ENCODE measurements around the gene EVA1A.
"Not testable (repeated sequence)": the region's sequence is repeated elsewhere in the genome, so short reads cannot be mapped to it uniquely, and the experiment has no call there.

EVA1A gene

GRCh38 chr2:75500633-75501032 is 60.1 kb downstream of the EVA1A start:
- Histone ChIP-seq H3K27me3 (ENCODE audit: control insufficient read depth, insufficient read depth, low read length) (no peaks in the 10 kb centered on the region), H3K4me3 (ENCODE audit: low read length) (no peak overlapping the region), H3K9ac (ENCODE audit: low read length) (no peak overlapping the region), H3K36me3 (ENCODE audit: control insufficient read depth, low read depth, low read length) (no peaks in the 10 kb centered on the region), H3K27ac (ENCODE audit: low read length) (no peak overlapping the region), H3K9me3 (ENCODE audit: control insufficient read depth, low read depth, low read length) (no peaks in the 10 kb centered on the region), H3K4me1 (ENCODE audit: control insufficient read depth, low read depth, low read length) (no peaks in the 10 kb centered on the region)

GRCh38 chr2:75499534-75499933 is 61.2 kb downstream of the EVA1A start:
- Histone ChIP-seq H3K9me3 (ENCODE audit: control insufficient read depth, low read depth, low read length) (no peaks in the 10 kb centered on the region), H3K4me3 (ENCODE audit: low read length) (no peak overlapping the region), H3K9ac (ENCODE audit: low read length) (no peak overlapping the region), H3K36me3 (ENCODE audit: control insufficient read depth, low read depth, low read length) (no peaks in the 10 kb centered on the region), H3K4me1 (ENCODE audit: control insufficient read depth, low read depth, low read length) (no peaks in the 10 kb centered on the region), H3K27me3 (ENCODE audit: control insufficient read depth, insufficient read depth, low read length) (no peaks in the 10 kb centered on the region), H3K27ac (ENCODE audit: low read length) (no peak overlapping the region)

GRCh38 chr2:75498907-75499306 is 61.8 kb downstream of the EVA1A start:
- no peaks in the 10 kb centered on the region for H3K36me3 ChIP-seq (ENCODE audit: control insufficient read depth, low read depth, low read length)
- H3K9me3 ChIP-seq (ENCODE audit: control insufficient read depth, low read depth, low read length) = no peaks in the 10 kb centered on the region
- H3K4me3 ChIP-seq (ENCODE audit: low read length) = no peak overlapping the region

GRCh38 chr2:75497256-75497655 is 63.5 kb downstream of the EVA1A start:
- no peaks in the 10 kb centered on the region for H3K9me3 ChIP-seq (ENCODE audit: control insufficient read depth, low read depth, low read length)
- no peak overlapping the region for H3K9ac ChIP-seq (ENCODE audit: low read length)
- H3K4me1 ChIP-seq (ENCODE audit: control insufficient read depth, low read depth, low read length) = no peaks in the 10 kb centered on the region
- H3K27me3 ChIP-seq (ENCODE audit: control insufficient read depth, insufficient read depth, low read length) = no peaks in the 10 kb centered on the region
- H3K27ac ChIP-seq (ENCODE audit: low read length) = no peak overlapping the region
- H3K36me3 ChIP-seq (ENCODE audit: control insufficient read depth, low read depth, low read length) = no peaks in the 10 kb centered on the region
- no peak overlapping the region for H3K4me3 ChIP-seq (ENCODE audit: low read length)

More at GRCh38 chr2:75498907-75499306, 61.8 kb downstream of the EVA1A start:
- no peaks in the 10 kb centered on the region for H3K4me1 ChIP-seq (ENCODE audit: control insufficient read depth, low read depth, low read length)
- no peak overlapping the region for H3K9ac ChIP-seq (ENCODE audit: low read length)
- no peak overlapping the region for H3K27ac ChIP-seq (ENCODE audit: low read length)
- no peaks in the 10 kb centered on the region for H3K27me3 ChIP-seq (ENCODE audit: control insufficient read depth, insufficient read depth, low read length)

GRCh38 chr2:75495862-75496261 is 64.9 kb downstream of the EVA1A start:
- Histone ChIP-seq H3K4me3 (ENCODE audit: low read length) (no peak overlapping the region), H3K27ac (ENCODE audit: low read length) (no peak overlapping the region), H3K9me3 (ENCODE audit: control insufficient read depth, low read depth, low read length) (no peaks in the 10 kb centered on the region), H3K36me3 (ENCODE audit: control insufficient read depth, low read depth, low read length) (no peaks in the 10 kb centered on the region), H3K9ac (ENCODE audit: low read length) (no peak overlapping the region), H3K27me3 (ENCODE audit: control insufficient read depth, insufficient read depth, low read length) (no peaks in the 10 kb centered on the region), H3K4me1 (ENCODE audit: control insufficient read depth, low read depth, low read length) (no peaks in the 10 kb centered on the region)

GRCh38 chr2:75494137-75494769 is 66.5 kb downstream of the EVA1A start:
- Histone ChIP-seq H3K36me3 (ENCODE audit: control insufficient read depth, low read depth, low read length) (no peaks in the 10 kb centered on the region), H3K27ac (ENCODE audit: low read length) (no peak overlapping the region), H3K9ac (ENCODE audit: low read length) (no peak overlapping the region), H3K9me3 (ENCODE audit: control insufficient read depth, low read depth, low read length) (no peaks in the 10 kb centered on the region), H3K4me3 (ENCODE audit: low read length) (no peak overlapping the region), H3K4me1 (ENCODE audit: control insufficient read depth, low read depth, low read length) (no peaks in the 10 kb centered on the region), H3K27me3 (ENCODE audit: control insufficient read depth, insufficient read depth, low read length) (no peaks in the 10 kb centered on the region)

GRCh38 chr2:75493230-75493629 is 67.5 kb downstream of the EVA1A start:
- Histone ChIP-seq H3K9ac (ENCODE audit: low read length) (no peak overlapping the region), H3K27ac (ENCODE audit: low read length) (no peak overlapping the region), H3K27me3 (ENCODE audit: control insufficient read depth, insufficient read depth, low read length) (no peaks in the 10 kb centered on the region), H3K4me3 (ENCODE audit: low read length) (no peak overlapping the region), H3K4me1 (ENCODE audit: control insufficient read depth, low read depth, low read length) (no peaks in the 10 kb centered on the region), H3K36me3 (ENCODE audit: control insufficient read depth, low read depth, low read length) (no peaks in the 10 kb centered on the region), H3K9me3 (ENCODE audit: control insufficient read depth, low read depth, low read length) (no peaks in the 10 kb centered on the region)

GRCh38 chr2:75491129-75491753 is 69.5 kb downstream of the EVA1A start:
- no peaks in the 10 kb centered on the region for H3K27me3 ChIP-seq (ENCODE audit: control insufficient read depth, insufficient read depth, low read length)
- no peak overlapping the region for H3K9ac ChIP-seq (ENCODE audit: low read length)
- H3K27ac ChIP-seq (ENCODE audit: low read length) = no peak overlapping the region
- no peaks in the 10 kb centered on the region for H3K36me3 ChIP-seq (ENCODE audit: control insufficient read depth, low read depth, low read length)
- H3K4me1 ChIP-seq (ENCODE audit: control insufficient read depth, low read depth, low read length) = no peaks in the 10 kb centered on the region
- H3K9me3 ChIP-seq (ENCODE audit: control insufficient read depth, low read depth, low read length) = no peaks in the 10 kb centered on the region
- H3K4me3 ChIP-seq (ENCODE audit: low read length) = no peak overlapping the region

GRCh38 chr2:75489721-75490120 is 71.0 kb downstream of the EVA1A start:
- Histone ChIP-seq H3K9ac (ENCODE audit: low read length) (no peak overlapping the region), H3K36me3 (ENCODE audit: control insufficient read depth, low read depth, low read length) (no peaks in the 10 kb centered on the region), H3K27ac (ENCODE audit: low read length) (no peak overlapping the region), H3K27me3 (ENCODE audit: control insufficient read depth, insufficient read depth, low read length) (no peaks in the 10 kb centered on the region), H3K9me3 (ENCODE audit: control insufficient read depth, low read depth, low read length) (no peaks in the 10 kb centered on the region), H3K4me1 (ENCODE audit: control insufficient read depth, low read depth, low read length) (no peaks in the 10 kb centered on the region), H3K4me3 (ENCODE audit: low read length) (no peak overlapping the region)

- H3K4me1 ChIP-seq (ENCODE audit: control insufficient read depth, low read depth, low read length) = no peaks in the 10 kb centered on the region
- H3K9ac ChIP-seq (ENCODE audit: low read length) = no peak overlapping the region
- no peaks in the 10 kb centered on the region for H3K36me3 ChIP-seq (ENCODE audit: control insufficient read depth, low read depth, low read length)
- H3K4me3 ChIP-seq (ENCODE audit: low read length) = no peak overlapping the region
- H3K27ac ChIP-seq (ENCODE audit: low read length) = no peak overlapping the region
- no peaks in the 10 kb centered on the region for H3K27me3 ChIP-seq (ENCODE audit: control insufficient read depth, insufficient read depth, low read length)
- H3K9me3 ChIP-seq (ENCODE audit: control insufficient read depth, low read depth, low read length) = no peaks in the 10 kb centered on the region
These were observed 72.6 kb downstream of the EVA1A start for GRCh38 chr2:75488157-75488556.

- H3K4me3 ChIP-seq (ENCODE audit: low read length); H3K9ac ChIP-seq (ENCODE audit: low read length); H3K4me1 ChIP-seq (ENCODE audit: control insufficient read depth, low read depth, low read length); H3K27me3 ChIP-seq (ENCODE audit: control insufficient read depth, insufficient read depth, low read length); H3K27ac ChIP-seq (ENCODE audit: low read length); H3K36me3 ChIP-seq (ENCODE audit: control insufficient read depth, low read depth, low read length); H3K9me3 ChIP-seq (ENCODE audit: control insufficient read depth, low read depth, low read length): not testable (repeated sequence)
These were observed 74.0 kb downstream of the EVA1A start for GRCh38 chr2:75486735-75487134.

GRCh38 chr2:75484840-75485239 is 75.9 kb downstream of the EVA1A start:
- H3K9me3 ChIP-seq (ENCODE audit: control insufficient read depth, low read depth, low read length) = no peaks in the 10 kb centered on the region
- H3K36me3 ChIP-seq (ENCODE audit: control insufficient read depth, low read depth, low read length) = no peaks in the 10 kb centered on the region
- H3K4me1 ChIP-seq (ENCODE audit: control insufficient read depth, low read depth, low read length) = no peaks in the 10 kb centered on the region
- no peak overlapping the region for H3K9ac ChIP-seq (ENCODE audit: low read length)
- H3K27me3 ChIP-seq (ENCODE audit: control insufficient read depth, insufficient read depth, low read length) = no peaks in the 10 kb centered on the region
- H3K27ac ChIP-seq (ENCODE audit: low read length) = no peak overlapping the region
- no peak overlapping the region for H3K4me3 ChIP-seq (ENCODE audit: low read length)
